Stimulated activated CD4-positive, alpha-beta T cell treated with anti-CD3 and anti-CD28 coated beads, Interleukin-4, amount 100 ng/mL, for 24 hours (primary cell): Measurements from ENCODE around the gene LSP1.

ENCODE experiments used
- DNase-seq: peaks from one replicate; pipeline ENCODE4 v3.0.0-alpha.2; 2020

The LSP1 gene

GRCh38 chr11:1851468-1852180 is 1.3 kb upstream of the LSP1 start:
- DNase-seq: no peak

- no peak for DNase-seq
These were observed 510 bp upstream of the LSP1 start for GRCh38 chr11:1852271-1852876.

GRCh38 chr11:1853376-1854131 is 670 bp downstream of the LSP1 start:
- DNase-seq: no peak

GRCh38 chr11:1854132-1854948 is 1.5 kb downstream of the LSP1 start:
- DNase-seq: no peak

- DNase-seq: peak; percentile 65
These were observed 2.3 kb downstream of the LSP1 start for GRCh38 chr11:1854949-1855885.

- no peak for DNase-seq
These were observed 3.0 kb downstream of the LSP1 start for GRCh38 chr11:1855886-1856265.

- no peak for DNase-seq
These were observed 3.6 kb downstream of the LSP1 start for GRCh38 chr11:1856306-1857005.

- no peak for DNase-seq
These were observed 4.2 kb downstream of the LSP1 start for GRCh38 chr11:1857064-1857463.

GRCh38 chr11:1858154-1858553 is 5.3 kb downstream of the LSP1 start:
- DNase-seq: no peak

- no peak for DNase-seq
These were observed 5.7 kb downstream of the LSP1 start for GRCh38 chr11:1858576-1858975.

- DNase-seq: no peak
These were observed 6.1 kb downstream of the LSP1 start for GRCh38 chr11:1859004-1859403.

- DNase-seq: no peak
These were observed 7.2 kb downstream of the LSP1 start for GRCh38 chr11:1860108-1860507.

GRCh38 chr11:1861435-1862411 is 8.8 kb downstream of the LSP1 start:
- DNase-seq: no peak

GRCh38 chr11:1862588-1863351 is 9.9 kb downstream of the LSP1 start:
- no peak for DNase-seq

- DNase-seq: no peak
These were observed 10.7 kb downstream of the LSP1 start for GRCh38 chr11:1863352-1864216.

- no peak for DNase-seq
These were observed 11.3 kb downstream of the LSP1 start for GRCh38 chr11:1864231-1864630.

GRCh38 chr11:1864831-1865665 is 12.2 kb downstream of the LSP1 start:
- DNase-seq: no peak
